Measurements from ENCODE around the gene HAUS3.
"Not testable (repeated sequence)": the region's sequence is repeated elsewhere in the genome, so short reads cannot be mapped to it uniquely, and the experiment has no call there.

HAUS3 gene

DNA sequence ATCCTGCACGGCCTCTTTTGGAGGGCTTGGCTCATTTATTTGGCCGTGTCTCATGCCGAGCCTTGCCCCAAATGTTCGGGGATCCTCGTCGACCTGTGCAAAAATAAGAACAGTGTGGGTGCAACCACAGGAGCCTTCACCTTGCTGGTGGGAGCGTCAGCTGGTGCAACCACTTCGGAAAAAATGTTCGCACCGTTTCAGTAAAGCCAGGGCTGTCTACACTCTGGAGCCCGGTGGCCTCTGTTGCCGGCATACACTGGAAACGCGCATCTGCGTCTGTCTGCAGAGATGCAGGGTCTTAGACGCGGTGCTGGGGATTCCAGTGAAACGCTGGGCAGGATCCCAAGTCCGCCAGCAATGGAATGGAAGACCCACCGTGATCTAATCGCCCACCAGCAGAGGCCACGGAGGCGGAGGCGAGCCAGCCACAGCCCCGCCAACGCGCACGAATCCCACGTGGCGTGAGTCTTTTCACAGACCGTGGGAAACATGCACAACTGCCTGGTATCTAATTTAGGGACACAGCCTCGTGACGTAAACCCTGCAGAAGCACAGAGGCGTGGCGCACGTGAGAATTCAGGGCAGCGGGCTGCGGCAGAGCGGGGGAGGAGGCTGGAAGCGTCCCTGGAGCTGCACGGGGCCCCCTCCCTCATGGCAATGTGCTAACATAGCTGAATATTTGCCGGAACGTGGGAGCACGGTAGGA, 33.8 kb upstream of the HAUS3 start:
- DNase-seq (ENCODE audit: low read depth) = no peak

DNA sequence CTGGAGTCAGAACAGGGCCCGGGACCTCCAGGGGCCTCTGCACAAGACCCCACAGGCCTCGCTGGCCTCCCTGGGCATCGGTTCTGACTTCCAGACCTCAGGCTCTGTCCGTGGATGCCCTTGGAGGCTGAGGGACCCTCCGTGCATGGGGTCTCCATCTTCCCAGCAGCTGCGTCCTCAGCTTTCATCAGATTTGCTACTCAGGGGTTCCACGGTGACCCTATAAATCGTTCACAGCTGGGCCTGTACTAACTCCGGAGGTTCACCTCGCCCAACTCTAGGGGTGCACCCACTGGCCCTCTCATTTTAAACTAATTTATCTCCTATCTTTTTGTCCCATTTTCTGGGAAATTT, 33.1 kb upstream of the HAUS3 start:
- not testable (repeated sequence) for DNase-seq (ENCODE audit: low read depth)

DNA sequence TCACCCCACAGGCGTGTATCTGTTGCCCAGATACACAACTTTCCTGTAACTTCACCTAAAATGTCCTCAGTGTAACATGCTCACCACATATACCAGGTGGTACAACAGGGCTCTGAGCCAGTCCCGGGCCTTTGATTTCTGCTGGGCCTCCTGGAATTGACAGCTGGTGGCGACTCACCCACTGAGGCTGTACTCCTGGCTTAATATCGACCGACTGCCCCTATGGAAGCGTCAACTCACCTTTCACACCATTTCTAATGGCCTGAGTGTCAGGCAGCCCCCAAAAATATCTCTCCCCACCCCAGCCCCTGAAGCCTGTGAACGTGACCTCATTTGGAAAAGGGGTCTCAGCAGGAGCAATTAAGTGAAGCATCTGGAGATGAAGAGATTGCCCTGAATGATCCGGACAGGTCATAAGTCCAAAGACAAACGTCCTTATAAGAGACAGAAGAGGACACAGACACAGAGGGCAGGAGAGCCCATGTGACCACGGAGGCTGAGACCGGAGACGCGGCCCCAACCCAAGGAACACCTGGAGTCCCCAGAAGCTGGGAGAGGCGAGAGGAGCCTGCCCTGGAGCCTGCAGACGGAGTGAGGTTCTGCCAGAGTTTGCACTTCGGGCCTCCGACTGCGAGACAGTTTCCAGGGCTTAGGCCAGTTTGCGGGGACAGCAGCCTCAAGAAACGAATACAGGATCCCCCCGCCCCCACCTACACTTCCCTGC, 32.6 kb upstream of the HAUS3 start:
- DNase-seq (ENCODE audit: low read depth) = no peak

DNA sequence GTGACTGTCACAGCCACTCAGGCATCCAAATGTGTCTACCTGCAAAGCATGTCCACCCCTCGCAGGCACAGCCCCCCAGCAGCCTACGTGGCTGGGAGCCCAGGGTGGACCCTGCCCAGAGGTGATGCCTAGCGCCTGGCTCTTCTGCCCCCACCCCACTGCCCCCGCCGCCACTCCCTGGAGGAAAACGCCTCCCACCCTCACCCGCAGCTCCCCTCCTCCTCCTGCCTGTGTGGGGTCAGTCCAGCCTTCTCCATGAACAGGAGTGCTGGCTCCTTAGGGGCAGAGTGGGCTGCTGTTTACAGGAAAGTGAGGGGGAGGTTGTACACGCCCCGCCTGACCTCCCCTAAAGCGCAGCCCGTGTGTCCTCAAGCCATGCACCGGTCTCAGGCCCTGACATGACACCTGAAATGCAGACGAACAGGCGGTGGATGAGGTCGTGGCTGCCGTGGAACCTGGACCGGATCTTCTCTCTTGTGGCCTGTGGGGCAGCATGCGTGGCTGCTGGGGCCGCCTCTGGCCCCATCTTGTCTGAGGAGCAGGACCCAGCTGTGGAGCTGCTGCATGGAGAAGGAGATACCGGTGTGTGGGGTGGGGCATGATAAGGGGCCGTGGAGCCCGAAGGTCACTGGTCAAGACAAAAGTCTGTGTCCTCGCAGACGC, 31.9 kb upstream of the HAUS3 start:
- no peak for DNase-seq (ENCODE audit: low read depth)

DNA sequence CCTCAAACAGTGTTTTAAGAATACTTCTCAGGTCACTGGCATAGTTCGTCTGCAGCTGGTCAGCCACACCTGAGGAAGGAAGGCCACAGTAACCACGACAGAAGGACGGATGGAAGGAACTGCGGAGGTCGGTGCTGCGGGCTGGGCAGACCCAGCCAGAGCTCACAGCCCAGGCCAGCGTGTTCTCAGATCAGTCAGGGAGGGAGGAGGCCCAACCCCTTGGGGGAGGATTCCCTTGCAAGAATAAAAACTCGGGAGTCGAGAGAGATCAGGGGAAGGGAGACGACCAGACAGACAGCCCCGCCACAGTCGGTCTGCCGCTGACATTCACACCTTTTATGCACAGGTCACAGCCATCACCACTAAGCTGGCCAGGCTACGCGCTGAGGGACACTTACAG, 31.3 kb upstream of the HAUS3 start:
- DNase-seq (ENCODE audit: low read depth) = no peak

DNA sequence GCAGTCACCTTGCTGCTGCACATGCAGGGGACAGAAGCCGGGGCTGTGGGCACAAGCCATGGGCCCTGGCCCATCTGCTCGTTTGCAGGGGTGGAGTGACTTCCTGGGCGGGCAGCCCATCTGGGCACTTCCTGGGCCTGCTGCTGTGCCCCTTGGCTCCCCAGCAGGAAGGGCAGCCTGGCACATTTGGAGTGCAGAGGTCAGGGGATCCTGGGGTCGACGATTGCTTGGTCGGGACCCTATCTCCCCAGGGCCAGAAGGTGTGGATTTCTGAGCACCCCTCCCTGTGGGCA, 30.9 kb upstream of the HAUS3 start:
- DNase-seq (ENCODE audit: low read depth) = no peak

DNA sequence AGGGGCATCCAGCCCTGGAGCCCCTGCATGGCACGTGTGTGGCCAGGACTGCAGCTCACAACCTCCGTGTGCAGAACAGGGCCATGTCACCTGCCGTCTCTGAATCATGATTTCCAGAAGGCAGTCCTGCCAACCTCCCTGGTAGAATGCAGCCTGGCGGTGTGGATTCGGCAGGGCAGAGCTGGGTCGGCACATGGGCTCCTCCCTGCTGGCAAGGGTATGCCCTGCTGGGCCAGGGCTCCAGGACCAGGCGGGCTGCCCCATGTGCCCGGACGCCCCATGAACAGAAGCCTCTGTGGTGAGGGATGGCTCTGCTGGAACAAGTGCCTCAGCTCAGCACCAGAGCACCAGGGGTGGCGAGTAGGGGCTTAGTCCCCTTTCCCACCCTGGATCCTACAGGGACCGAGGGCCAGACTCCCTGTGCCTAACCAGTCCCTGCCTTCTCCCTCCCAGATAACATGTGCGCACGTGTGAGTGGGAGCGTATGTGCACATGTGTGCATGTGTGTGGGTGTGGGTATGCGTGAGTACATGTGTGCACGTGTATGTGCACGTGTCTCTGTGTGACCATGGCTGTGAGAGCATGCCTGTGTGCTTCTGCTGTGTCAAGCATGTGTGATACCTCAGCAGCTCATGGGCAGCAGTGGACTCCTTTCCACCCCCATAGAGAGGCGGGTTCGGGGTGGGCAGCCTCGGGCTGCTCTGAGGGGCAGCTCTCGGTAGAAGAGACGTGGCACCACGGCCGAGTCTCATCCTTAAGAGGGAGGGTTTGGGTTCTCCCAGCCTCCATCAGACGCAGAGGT, 30.3 kb upstream of the HAUS3 start:
- no peak for DNase-seq (ENCODE audit: low read depth)

DNA sequence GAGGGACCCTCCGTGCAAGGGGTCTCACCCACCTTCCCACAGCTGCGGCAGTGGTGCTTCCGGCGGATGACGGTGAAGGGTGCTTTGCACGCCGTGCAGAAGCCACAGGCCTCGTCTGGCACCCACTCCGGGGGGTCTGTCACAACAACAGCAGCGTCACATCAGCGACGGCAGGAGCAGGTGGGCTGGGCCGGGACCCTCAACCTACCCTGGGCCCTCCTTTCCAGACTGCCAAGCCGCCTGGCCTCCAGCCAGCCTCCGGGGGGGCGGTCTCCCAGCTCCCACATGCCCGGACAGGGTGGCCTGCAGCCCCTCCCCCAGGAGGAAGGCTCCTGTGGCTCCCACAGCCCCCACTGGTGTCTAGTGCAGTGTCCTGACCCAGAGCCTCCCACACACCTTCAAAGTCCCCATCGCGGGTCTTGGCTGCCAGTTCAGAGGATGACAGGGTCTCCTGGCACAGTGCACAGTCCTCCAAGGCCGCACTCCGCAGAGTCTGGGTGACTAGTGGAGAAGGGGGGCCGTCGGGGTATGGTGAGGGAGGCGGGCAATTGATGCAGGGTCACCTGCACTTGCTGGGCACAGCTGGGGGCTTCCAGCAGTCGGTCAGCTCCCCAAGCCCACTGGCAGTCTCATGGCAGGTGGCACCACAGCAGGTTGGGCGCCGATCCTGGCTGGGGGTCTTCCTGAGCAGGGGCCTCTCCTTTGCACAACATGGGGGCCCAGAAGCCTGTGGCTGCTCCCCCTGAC, 29.5 kb upstream of the HAUS3 start:
- no peak for DNase-seq (ENCODE audit: low read depth)

DNA sequence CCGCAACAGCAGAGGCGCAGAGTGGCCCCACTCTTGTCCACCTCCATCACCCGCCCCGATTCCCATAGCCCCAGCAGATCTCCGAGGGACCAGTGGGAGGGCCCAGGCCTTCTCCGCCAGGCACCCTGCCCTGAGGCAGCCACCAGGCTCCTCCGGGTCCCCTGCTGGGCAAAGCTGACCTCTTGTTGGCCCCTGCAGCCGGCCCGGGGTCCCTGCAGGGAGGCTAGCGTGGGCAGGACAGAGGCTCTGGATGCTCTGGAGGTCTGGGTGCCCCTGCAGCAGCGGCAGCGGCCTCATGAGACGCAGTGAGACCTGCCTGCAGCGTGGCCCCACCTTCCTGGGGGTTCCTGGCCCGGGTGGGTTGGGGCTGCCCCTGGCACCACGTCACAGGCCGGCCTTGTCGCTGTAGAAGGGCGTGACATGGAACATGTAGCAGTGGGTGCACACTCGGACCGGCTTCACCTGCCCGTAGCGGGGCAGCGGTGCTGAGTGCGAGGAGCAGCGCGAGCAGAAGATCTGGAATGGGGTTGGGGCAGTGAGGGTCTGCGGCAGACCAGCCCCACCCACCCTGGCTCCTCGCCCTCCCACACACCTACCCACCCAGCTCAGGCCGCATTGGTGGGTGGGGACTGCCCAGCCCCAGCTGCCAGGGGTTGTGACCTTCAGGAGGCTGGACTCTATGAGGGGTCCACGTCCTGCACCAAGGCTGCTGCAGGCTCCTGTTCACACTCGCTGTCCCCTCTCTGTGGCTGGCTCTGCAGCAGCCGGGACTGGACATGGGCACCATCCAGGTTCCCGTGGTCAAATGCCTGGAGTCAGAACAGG, 28.6 kb upstream of the HAUS3 start:
- DNase-seq (ENCODE audit: low read depth) = no peak

DNA sequence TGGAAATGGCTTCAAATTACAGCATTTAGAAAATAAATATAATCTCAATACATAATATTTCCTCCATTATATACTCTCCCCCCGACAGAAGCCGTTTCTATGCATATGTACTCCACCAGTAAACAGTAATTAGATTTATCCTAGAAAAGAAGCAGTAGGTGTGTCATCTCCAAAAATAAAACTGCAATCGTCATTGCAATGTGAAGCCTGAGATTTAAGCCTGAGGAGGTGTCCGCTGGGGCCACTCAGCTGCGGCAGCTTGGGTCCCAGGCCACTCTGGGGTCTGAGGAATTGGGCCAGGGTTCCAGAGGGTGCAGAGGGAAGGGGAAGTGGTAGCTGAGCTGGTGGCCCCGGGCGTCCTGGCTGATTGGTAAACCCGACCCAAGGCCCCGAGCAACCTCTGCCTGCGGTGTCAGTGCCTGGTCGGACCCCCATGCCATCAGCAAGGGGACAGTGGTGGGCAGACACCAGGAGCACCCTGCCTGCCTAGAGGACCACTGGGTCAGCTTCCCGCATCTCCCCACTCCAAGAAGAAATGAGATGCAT, 27.8 kb upstream of the HAUS3 start:
- no peak for DNase-seq (ENCODE audit: low read depth)

DNA sequence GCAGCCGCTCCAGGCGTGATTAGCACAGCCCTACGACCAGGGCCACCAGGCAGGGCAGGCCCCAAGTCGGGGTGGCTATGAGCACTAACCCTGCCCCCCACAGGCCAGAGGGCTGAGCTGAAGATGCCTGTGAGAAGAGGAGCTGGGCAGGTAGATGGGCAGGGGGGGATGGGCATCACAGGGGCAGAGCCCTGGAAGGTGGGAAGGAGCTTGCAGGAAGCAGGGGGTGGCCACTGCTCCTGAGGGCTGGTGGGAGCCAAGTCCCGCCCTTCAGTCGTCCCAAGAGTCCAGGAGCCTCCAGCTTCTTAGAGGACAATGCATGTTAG, 27.2 kb upstream of the HAUS3 start:
- DNase-seq (ENCODE audit: low read depth) = no peak

DNA sequence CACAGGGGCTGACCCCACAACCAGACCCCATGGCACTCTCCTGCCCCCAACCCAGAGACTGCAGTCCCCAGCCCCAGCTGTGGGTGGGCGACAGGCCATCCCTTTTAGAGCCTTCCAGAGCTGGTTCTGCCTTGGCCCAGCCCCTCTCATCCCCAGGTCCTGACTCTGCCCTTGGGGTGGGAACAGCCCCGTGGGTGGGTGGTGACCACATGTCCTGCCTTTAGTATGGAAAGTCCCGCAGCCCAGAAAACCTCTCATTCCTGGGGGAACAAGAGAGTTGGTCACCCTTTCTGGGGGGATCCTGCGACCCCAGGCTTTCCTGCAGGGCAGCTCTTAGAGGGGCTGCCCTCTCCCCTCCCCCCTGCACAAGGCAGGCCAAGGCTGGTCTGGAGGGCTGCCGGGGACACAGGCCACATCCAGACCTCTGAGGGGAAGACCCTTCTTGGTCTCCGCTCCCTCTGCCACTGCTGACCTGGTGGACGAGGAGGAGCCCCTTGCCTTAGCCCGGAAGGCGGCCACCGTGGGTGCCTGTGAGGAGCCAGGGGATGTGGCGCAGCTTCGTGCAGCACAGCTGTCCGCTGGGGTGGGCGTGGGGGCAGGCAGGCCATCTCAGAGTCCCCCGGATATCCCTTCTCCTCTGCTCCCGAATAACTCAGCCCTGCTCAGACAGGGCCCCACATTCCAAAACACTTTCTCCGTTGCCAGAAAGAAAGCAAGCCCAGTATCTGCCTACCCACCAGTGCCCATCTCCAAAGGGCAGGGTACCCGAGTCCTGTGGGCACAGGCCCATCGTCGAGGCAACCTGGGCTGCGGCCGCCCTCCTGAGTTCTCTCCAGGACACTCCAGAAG, 26.7 kb upstream of the HAUS3 start:
- no peak for DNase-seq (ENCODE audit: low read depth)

DNA sequence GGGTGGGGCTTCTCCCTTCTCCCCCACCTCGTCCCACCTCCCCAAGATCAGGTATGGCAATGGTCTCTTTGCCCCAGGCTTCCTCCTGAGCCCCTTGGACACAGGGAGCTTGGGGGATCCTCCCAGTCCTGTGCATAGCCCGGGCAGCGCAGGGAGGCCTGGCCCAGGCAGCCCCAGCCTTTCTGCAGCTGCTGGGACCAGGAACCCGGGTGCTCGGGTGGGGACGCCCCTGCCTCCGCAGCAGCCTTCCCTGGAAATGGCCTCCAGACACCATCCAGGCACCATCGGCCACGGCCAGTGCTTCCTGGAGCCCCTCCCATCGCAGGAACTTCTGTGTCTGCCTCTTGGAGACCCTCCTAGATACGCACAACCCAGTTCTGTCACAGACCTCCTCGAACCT, 25.9 kb upstream of the HAUS3 start:
- no peak for DNase-seq (ENCODE audit: low read depth)

DNA sequence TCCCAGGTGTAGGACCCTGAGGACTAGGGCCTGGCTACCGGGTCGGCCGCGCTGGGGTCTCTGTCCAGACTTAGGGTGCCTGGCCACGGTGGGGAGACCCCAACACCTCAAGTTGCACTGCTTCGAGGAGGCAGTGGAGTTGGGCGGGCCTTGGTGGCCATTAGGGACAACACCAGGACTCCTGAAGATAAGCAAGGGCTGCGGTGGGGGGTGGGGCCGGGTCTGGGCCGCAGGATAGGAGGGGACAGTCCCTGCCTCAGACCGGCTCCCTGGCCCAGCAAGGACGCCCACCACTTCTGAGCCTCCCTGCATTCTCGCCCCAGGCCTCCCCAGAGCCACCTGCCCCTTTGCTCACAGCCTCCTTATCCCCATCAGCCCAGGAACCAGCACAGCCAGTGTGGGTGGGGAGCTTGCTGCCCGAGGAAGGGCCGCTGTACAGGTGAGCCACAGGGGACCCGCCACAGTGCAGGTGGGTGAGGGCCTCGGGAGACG, 25.4 kb upstream of the HAUS3 start:
- DNase-seq (ENCODE audit: low read depth) = no peak

DNA sequence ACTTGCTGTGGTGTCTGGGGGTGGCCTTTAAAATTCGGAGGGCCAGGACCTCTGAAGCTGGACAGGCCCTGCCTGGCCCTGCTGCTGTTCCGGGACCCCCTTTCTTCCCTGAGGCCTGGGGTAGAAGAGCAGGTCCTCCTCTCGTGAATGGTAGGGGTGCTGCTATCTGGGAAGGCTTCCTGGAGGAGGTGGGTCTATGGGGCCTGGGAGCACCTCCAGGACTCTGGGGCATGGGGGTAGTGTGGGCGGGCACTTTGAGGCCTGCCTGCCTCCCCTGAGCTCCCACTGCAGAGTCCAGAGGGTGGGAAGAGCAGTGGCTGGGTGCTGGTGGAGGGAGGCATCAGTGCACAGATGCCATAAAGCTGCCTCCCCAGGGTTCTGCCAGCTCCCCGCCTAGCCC, 24.9 kb upstream of the HAUS3 start:
- no peak for DNase-seq (ENCODE audit: low read depth)

DNA sequence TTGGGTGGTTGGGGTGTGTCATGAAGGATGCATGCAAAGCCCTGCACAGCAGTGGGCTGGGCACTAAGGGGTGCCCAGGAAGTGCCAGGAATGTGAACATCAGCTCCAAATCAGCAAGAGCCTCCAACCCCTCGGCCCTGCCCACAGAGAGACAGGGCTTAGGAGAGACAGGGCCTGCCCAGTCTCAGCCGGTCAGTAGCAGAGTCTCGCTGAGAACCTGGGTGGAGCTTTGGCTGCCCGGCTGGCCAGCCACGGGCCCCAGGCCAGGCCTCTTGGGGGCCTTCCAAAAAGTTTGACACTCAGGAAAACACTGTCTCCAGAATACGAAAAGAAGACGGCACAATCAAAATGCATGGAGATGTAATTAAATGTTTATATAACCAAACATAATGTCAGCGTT, 24.3 kb upstream of the HAUS3 start:
- DNase-seq (ENCODE audit: low read depth) = no peak

DNA sequence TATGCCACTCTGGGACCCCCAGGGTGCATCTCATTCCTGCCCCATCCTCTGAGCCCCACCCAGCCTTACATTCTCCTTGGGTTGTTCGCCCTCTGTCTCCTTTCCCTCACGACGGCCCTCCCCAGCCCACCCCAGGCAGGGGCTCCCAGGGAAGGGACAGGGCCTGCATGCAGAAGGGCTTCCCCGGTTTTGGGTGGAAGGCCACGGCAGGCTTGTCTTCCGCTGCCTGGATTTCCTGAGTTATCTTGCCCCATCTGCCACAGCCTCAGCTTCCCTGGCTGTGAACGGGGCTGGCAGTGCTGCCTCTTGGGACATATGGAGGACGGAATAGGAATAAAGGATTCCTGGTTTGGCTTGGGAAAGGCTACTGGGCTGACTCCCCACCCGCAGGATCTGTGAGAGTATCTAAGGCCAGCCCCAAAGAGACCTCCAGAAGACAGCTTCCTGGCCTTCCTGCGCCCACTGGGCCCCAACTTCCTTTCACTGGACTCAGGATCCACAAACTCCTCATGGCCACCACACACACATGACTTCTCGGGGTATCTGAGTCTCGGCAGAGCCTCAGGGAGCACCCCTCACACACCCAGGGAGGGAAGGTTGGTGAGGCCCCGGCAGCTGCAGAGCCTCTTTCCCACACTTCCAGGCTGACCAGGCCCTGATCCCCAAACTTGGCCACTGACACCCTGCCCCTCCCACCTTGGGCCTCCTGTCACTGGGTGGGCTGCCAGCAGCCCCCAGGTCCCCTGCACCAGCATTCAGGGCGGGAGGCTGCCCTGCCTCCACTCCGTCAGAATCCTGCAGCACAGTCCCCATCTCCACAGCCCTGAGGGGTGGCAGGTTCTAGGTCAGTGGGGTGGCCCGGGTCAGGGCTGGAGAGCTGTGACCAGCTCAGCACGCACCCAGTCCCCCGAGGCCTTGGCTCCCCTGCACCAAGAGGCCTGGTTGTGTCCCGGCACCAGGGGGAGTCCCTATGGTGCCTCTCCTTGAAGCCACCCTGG, 23.5 kb upstream of the HAUS3 start:
- no peak for DNase-seq (ENCODE audit: low read depth)

DNA sequence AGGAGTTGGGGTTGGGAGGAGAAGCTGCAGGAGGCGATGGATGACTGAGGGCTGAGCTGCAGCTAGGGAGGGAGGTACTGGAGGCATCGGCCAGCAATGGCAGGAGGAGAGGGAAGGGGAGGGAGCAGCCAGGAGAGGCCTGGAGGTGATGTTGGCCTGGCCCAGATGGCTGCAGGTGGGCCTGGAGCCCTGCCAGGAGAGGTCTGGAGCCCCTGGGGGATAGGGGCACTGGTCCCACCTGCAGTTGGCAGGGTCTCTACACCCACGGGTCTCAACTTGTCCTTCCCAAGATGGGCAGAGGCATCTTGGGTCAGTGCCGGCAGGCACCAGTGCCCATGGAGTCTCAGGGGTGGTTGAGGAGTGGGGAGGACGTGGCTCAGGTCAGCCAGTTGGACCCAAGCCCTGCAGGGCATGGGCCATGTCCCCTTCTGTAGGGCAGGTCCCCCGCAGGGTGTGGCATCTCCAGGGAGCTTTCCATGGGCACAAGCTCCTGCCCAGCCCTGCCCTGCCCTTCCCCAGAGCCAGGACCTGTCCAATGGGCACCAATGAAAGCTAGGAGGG, 22.6 kb upstream of the HAUS3 start:
- no peak for DNase-seq (ENCODE audit: low read depth)

Data from HS-27A (cell line).